ENCODE data around the gene GPRC5D. TPM values are rescaled to one million over a fixed set of nuclear protein-coding genes. Genes with fewer than 3 reads are reported as not detected.

The GPRC5D gene
- total and polyA plus RNA-seq, 2 donors (not counting 1 experiment from before 2014, with no cell fraction given), result 0.35 TPM; not detected in 1

DNA sequence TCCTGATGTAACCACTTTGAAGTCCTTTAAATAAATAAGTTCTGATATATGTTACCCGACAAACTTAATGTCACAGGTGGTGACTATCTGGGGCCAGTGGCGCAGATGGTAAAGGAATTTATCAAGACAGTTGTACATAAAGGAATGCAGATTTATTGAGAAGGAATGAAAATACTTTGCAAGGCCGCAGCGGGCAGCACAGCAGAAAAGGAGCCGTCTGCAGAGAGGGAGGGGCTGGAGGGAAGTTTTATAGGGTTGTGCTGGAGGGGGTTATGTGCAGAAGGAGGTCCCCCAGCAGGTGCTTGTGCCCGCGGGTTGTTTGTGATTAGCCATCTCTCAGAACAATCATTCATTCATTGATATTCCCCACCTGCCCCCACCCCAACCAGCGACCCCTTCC lies 17.4 kb downstream of the GPRC5D start:
- no peak for TF ChIP-seq EZH2 (IDR thresholded peaks at IDR 0.05; ENCODE audit: low read length, missing control alignments)
- TF ChIP-seq, protein P1, sequence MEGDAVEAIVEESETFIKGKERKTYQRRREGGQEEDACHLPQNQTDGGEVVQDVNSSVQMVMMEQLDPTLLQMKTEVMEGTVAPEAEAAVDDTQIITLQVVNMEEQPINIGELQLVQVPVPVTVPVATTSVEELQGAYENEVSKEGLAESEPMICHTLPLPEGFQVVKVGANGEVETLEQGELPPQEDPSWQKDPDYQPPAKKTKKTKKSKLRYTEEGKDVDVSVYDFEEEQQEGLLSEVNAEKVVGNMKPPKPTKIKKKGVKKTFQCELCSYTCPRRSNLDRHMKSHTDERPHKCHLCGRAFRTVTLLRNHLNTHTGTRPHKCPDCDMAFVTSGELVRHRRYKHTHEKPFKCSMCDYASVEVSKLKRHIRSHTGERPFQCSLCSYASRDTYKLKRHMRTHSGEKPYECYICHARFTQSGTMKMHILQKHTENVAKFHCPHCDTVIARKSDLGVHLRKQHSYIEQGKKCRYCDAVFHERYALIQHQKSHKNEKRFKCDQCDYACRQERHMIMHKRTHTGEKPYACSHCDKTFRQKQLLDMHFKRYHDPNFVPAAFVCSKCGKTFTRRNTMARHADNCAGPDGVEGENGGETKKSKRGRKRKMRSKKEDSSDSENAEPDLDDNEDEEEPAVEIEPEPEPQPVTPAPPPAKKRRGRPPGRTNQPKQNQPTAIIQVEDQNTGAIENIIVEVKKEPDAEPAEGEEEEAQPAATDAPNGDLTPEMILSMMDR (conservative IDR thresholded peaks at IDR 0.05 in 1 of 2, IDR thresholded peaks at IDR 0.05 in 1 of 2; ENCODE audit: low read depth in 1 of 2, low read length in 2 of 2), result no peak
- no peaks in the 10 kb centered on the region for H3K9me3 ChIP-seq (ENCODE audit: control insufficient read depth, insufficient read depth, low read depth, low read length)
- H3K4me2 ChIP-seq (ENCODE audit: extremely low read depth, insufficient read depth, low read length), result no peak overlapping the region
- no peaks in the 10 kb centered on the region for H3K79me2 ChIP-seq (ENCODE audit: control insufficient read depth, insufficient read depth, low read length)
- no peaks in the 10 kb centered on the region for H3K4me1 ChIP-seq (ENCODE audit: control insufficient read depth, extremely low read depth, insufficient read depth, low read length)
- no peaks in the 10 kb centered on the region for H3K27me3 ChIP-seq (ENCODE audit: control insufficient read depth, insufficient read depth, low read length)
- H3K27ac ChIP-seq (ENCODE audit: insufficient read depth, low read length), result no peak overlapping the region
- H3K36me3 ChIP-seq (ENCODE audit: control insufficient read depth, insufficient read depth, low read length), result no peaks in the 10 kb centered on the region
- H2AFZ ChIP-seq (ENCODE audit: low read length), result no peak overlapping the region
- H4K20me1 ChIP-seq (ENCODE audit: control insufficient read depth, extremely low read depth, insufficient read depth, low read length), result no peaks in the 10 kb centered on the region
- H3K9ac ChIP-seq (ENCODE audit: insufficient read depth, low read length), result no peak overlapping the region
- no peak overlapping the region for H3K4me3 ChIP-seq (replicated peaks in 1 of 4; ENCODE audit: control extremely low read depth in 1 of 4, insufficient read depth in 1 of 4, low read depth in 3 of 4, low read length in 4 of 4)
- DNase-seq (ENCODE audit: low read depth in 2 of 2), result no peak

DNA sequence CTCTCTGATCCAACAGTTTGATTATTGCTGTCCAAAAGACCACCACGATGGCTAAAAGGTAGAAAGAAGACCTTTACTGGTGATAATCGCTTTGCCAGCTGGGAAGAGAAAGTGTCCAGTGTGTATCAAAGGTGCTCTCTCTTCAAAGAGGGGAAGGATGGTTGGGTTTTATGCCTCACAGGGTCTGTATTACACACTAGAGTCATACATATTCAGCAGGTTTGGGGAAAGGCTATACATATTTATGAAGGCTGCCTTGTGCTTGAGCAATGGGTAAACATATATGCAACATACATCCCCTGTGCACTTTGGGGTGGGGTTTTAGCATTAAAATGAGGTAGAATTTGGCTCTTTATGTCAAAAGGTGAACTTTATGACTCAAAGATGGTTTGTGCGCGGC lies 18.2 kb downstream of the GPRC5D start:
- Histone ChIP-seq H3K27me3 (ENCODE audit: control insufficient read depth, insufficient read depth, low read length) (no peaks in the 10 kb centered on the region), H3K27ac (ENCODE audit: insufficient read depth, low read length) (no peak overlapping the region), H2AFZ (ENCODE audit: low read length) (no peak overlapping the region), H4K20me1 (ENCODE audit: control insufficient read depth, extremely low read depth, insufficient read depth, low read length) (no peaks in the 10 kb centered on the region), H3K4me2 (ENCODE audit: extremely low read depth, insufficient read depth, low read length) (no peak overlapping the region), H3K79me2 (ENCODE audit: control insufficient read depth, insufficient read depth, low read length) (no peaks in the 10 kb centered on the region), H3K4me3 (replicated peaks in 1 of 4; ENCODE audit: control extremely low read depth in 1 of 4, insufficient read depth in 1 of 4, low read depth in 3 of 4, low read length in 4 of 4) (no peak overlapping the region), H3K9ac (ENCODE audit: insufficient read depth, low read length) (no peak overlapping the region), H3K4me1 (ENCODE audit: control insufficient read depth, extremely low read depth, insufficient read depth, low read length) (no peaks in the 10 kb centered on the region), H3K9me3 (ENCODE audit: control insufficient read depth, insufficient read depth, low read depth, low read length) (no peaks in the 10 kb centered on the region), H3K36me3 (ENCODE audit: control insufficient read depth, insufficient read depth, low read length) (no peaks in the 10 kb centered on the region)
- DNase-seq (ENCODE audit: low read depth in 2 of 2), result no peak
- TF ChIP-seq EZH2 (IDR thresholded peaks at IDR 0.05; ENCODE audit: low read length, missing control alignments), result no peak
- TF ChIP-seq, protein P1 (conservative IDR thresholded peaks at IDR 0.05 in 1 of 2, IDR thresholded peaks at IDR 0.05 in 1 of 2; ENCODE audit: low read depth in 1 of 2, low read length in 2 of 2), result no peak

DNA sequence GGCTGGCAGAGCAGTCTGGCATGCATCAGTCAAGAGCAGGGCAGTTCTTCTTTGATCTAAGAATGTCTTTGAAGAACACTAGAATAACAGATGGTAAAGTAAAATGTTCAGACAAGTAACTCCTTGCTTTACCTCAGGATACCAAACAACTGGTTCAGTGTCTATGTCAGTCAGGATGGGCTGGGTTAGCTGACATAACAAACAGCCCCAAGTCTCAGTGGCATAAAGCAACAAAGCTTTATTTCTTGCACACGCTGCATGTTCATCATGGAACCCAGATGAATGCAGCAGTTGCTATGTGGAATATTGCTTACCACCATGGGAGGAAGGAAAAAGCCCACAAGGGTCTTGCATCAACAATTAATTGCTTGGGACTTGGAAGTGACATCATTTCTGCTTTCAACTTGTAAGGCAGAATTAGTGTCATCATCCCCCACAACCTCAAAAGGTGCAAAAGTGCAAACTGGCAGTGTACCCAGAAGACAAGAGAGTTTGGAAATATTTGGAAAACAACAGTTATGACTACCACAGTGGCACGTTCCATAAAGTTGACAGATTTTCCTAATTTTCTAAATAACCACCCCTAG lies 21.2 kb downstream of the GPRC5D start:
- no peaks in the 10 kb centered on the region for H3K9me3 ChIP-seq (ENCODE audit: control insufficient read depth, insufficient read depth, low read depth, low read length)
- H3K27me3 ChIP-seq (ENCODE audit: control insufficient read depth, insufficient read depth, low read length), result no peaks in the 10 kb centered on the region
- no peak overlapping the region for H3K27ac ChIP-seq (ENCODE audit: insufficient read depth, low read length)
- no peak overlapping the region for H3K4me2 ChIP-seq (ENCODE audit: extremely low read depth, insufficient read depth, low read length)
- H4K20me1 ChIP-seq (ENCODE audit: control insufficient read depth, extremely low read depth, insufficient read depth, low read length), result no peaks in the 10 kb centered on the region
- DNase-seq (ENCODE audit: low read depth in 2 of 2), result no peak
- H3K79me2 ChIP-seq (ENCODE audit: control insufficient read depth, insufficient read depth, low read length), result no peaks in the 10 kb centered on the region
- H2AFZ ChIP-seq (ENCODE audit: low read length), result no peak overlapping the region
- TF ChIP-seq, protein P1 (conservative IDR thresholded peaks at IDR 0.05 in 1 of 2, IDR thresholded peaks at IDR 0.05 in 1 of 2; ENCODE audit: low read depth in 1 of 2, low read length in 2 of 2), result no peak
- no peak for TF ChIP-seq EZH2 (IDR thresholded peaks at IDR 0.05; ENCODE audit: low read length, missing control alignments)
- no peak overlapping the region for H3K9ac ChIP-seq (ENCODE audit: insufficient read depth, low read length)
- no peak overlapping the region for H3K4me3 ChIP-seq (replicated peaks in 1 of 4; ENCODE audit: control extremely low read depth in 1 of 4, insufficient read depth in 1 of 4, low read depth in 3 of 4, low read length in 4 of 4)
- H3K36me3 ChIP-seq (ENCODE audit: control insufficient read depth, insufficient read depth, low read length), result no peaks in the 10 kb centered on the region
- peaks cover 3% of the 10 kb centered on the region for H3K4me1 ChIP-seq (ENCODE audit: control insufficient read depth, extremely low read depth, insufficient read depth, low read length)

Measured in fibroblast of lung (primary cell).